MG63 (cell line): ENCODE results near the gene LAMTOR2. TPM values are rescaled to one million over a fixed set of nuclear protein-coding genes. Genes with fewer than 3 reads are reported as not detected.
A peak's percentile ranks its signal among the peaks of the same experiment; 100 is the strongest.

Source experiments
- DNase-seq: peaks from one replicate; pipeline ENCODE4 v3.0.0-alpha.2; 2020
- H3K27me3 ChIP-seq: fragments of 250-450 bp; sonication (Bioruptor Pico); 2 replicates; pipeline ENCODE4 v1.5.1; 2020; ENCODE audit warnings: mild to moderate bottlenecking, moderate library complexity
- H3K36me3 ChIP-seq: fragments of 250-450 bp; sonication (Bioruptor Pico); 2 replicates; pipeline ENCODE4 v1.5.1; 2020; ENCODE audit warnings: mild to moderate bottlenecking, moderate library complexity
- H3K4me3 ChIP-seq: fragments of 250-450 bp; sonication (Bioruptor Pico); 2 replicates; pipeline ENCODE4 v1.5.1; 2020; ENCODE audit warnings: mild to moderate bottlenecking, moderate library complexity
- H3K9me3 ChIP-seq: fragments of 250-450 bp; sonication (Bioruptor Pico); 2 replicates; pipeline ENCODE4 v1.5.1; 2020; ENCODE audit warnings: mild to moderate bottlenecking, moderate library complexity
- total RNA-seq: library from RNA; depleted of rRNA; stranded (reverse); fragments of >200 nt; shearing (Covaris generic); gene quantifications from 2 replicates; pipeline ENCODE4 v1.2.3, GENCODE V29; 2014; ENCODE audit warnings: low replicate concordance; rRNA removed

LAMTOR2 gene
- total RNA-seq, 1 experiment from 2014 or later: 16.9 TPM

- H3K4me3 ChIP-seq: no peak overlapping the region
- H3K36me3 ChIP-seq: no peaks in the 10 kb centered on the region; the same call in 1 of the 2 replicates
- no peak for DNase-seq
- no peaks in the 10 kb centered on the region for H3K27me3 ChIP-seq
- no peaks in the 10 kb centered on the region for H3K9me3 ChIP-seq
These were observed 45.8 kb downstream of the LAMTOR2 start for GRCh38 chr1:156100205-156100995.

- H3K36me3 ChIP-seq: no peaks in the 10 kb centered on the region; the same call in 1 of the 2 replicates
- no peaks in the 10 kb centered on the region for H3K9me3 ChIP-seq
- H3K27me3 ChIP-seq: no peaks in the 10 kb centered on the region
- H3K4me3 ChIP-seq: no peak overlapping the region
- no peak for DNase-seq
These were observed 47.3 kb downstream of the LAMTOR2 start for GRCh38 chr1:156101880-156102279.

- Histone ChIP-seq H3K4me3 (no peak overlapping the region), H3K27me3 (no peaks in the 10 kb centered on the region), H3K36me3 (no peaks in the 10 kb centered on the region), H3K9me3 (no peaks in the 10 kb centered on the region)
- DNase-seq: peak; percentile 75
These were observed 48.3 kb downstream of the LAMTOR2 start for GRCh38 chr1:156102633-156103511.

GRCh38 chr1:156103521-156103947 is 49.0 kb downstream of the LAMTOR2 start:
- H3K27me3 ChIP-seq: no peaks in the 10 kb centered on the region
- no peaks in the 10 kb centered on the region for H3K9me3 ChIP-seq
- DNase-seq: peak; percentile 88
- H3K36me3 ChIP-seq: no peaks in the 10 kb centered on the region
- peak overlapping the region; percentile 13 for H3K4me3 ChIP-seq

GRCh38 chr1:156104065-156104810 is 49.7 kb downstream of the LAMTOR2 start:
- peak; percentile 98 for DNase-seq
- peak overlapping the region; percentile 13 for H3K4me3 ChIP-seq
- H3K36me3 ChIP-seq: no peaks in the 10 kb centered on the region
- no peaks in the 10 kb centered on the region for H3K27me3 ChIP-seq
- no peaks in the 10 kb centered on the region for H3K9me3 ChIP-seq

GRCh38 chr1:156104861-156105832 is 50.6 kb downstream of the LAMTOR2 start:
- H3K9me3 ChIP-seq: no peaks in the 10 kb centered on the region
- H3K27me3 ChIP-seq: no peaks in the 10 kb centered on the region
- DNase-seq: peak; percentile 84
- H3K4me3 ChIP-seq: peak overlapping the region; percentile 33; the same call in 1 of the 2 replicates
- H3K36me3 ChIP-seq: no peaks in the 10 kb centered on the region

- no peaks in the 10 kb centered on the region for H3K9me3 ChIP-seq
- peak; percentile 50 for DNase-seq
- no peaks in the 10 kb centered on the region for H3K27me3 ChIP-seq
- no peaks in the 10 kb centered on the region for H3K36me3 ChIP-seq
- H3K4me3 ChIP-seq: peak overlapping the region; percentile 21
These were observed 52.3 kb downstream of the LAMTOR2 start for GRCh38 chr1:156106624-156107488.

GRCh38 chr1:156108057-156108456 is 53.5 kb downstream of the LAMTOR2 start:
- Histone ChIP-seq H3K4me3 (no peak overlapping the region), H3K36me3 (no peaks in the 10 kb centered on the region), H3K27me3 (no peaks in the 10 kb centered on the region), H3K9me3 (no peaks in the 10 kb centered on the region)
- no peak for DNase-seq

Other genes starting within 250 kb of the LAMTOR2 start
- 11.6 and 15.6 TPM in 2 replicates for gene GON4L, start 197.6 kb upstream of the LAMTOR2 start, total RNA-seq
- gene SYT11, start 195.2 kb upstream of the LAMTOR2 start, total RNA-seq: 47.9 and 48.6 TPM in 2 replicates
- gene RIT1, start 143.4 kb upstream of the LAMTOR2 start, total RNA-seq: 43.4 and 54.6 TPM in 2 replicates
- 26.0 and 32.1 TPM in 2 replicates for gene KHDC4, start 120.4 kb upstream of the LAMTOR2 start, total RNA-seq
- gene RXFP4, start 113.1 kb upstream of the LAMTOR2 start, total RNA-seq: not detected in 2 replicates
- gene ARHGEF2, start 76.2 kb upstream of the LAMTOR2 start, total RNA-seq: 38.7 and 70.6 TPM in 2 replicates
- gene SSR2, start 33.8 kb upstream of the LAMTOR2 start, total RNA-seq: 243 and 387 TPM in 2 replicates
- 29.3 and 40.3 TPM in 2 replicates for gene UBQLN4, start 984 bp upstream of the LAMTOR2 start, total RNA-seq
- gene RAB25, start 6.4 kb downstream of the LAMTOR2 start, total RNA-seq: not detected in 2 replicates
- 2.3 and 2.7 TPM in 2 replicates for gene MEX3A, start 27.7 kb downstream of the LAMTOR2 start, total RNA-seq
- 1,337 and 1,568 TPM in 2 replicates for gene LMNA, start 59.9 kb downstream of the LAMTOR2 start, total RNA-seq
- gene SEMA4A, start 98.8 kb downstream of the LAMTOR2 start, total RNA-seq: 0.49 TPM in 1 of 2 replicates, not detected in the other
- gene SLC25A44, start 139.3 kb downstream of the LAMTOR2 start, total RNA-seq: 12.7 and 13.1 TPM in 2 replicates
- 161 and 219 TPM in 2 replicates for gene PMF1, start 158.2 kb downstream of the LAMTOR2 start, total RNA-seq
- 2.3 TPM in 1 of 2 replicates, not detected in the other for gene BGLAP, start 187.4 kb downstream of the LAMTOR2 start, total RNA-seq
- 0.59 TPM in 1 of 2 replicates, not detected in the other for gene PAQR6, start 193.3 kb downstream of the LAMTOR2 start, total RNA-seq
- gene SMG5, start 228.0 kb downstream of the LAMTOR2 start, total RNA-seq: 75.7 and 99.5 TPM in 2 replicates
- gene TMEM79, start 229.5 kb downstream of the LAMTOR2 start, total RNA-seq: 2.4 and 5.8 TPM in 2 replicates
- gene GLMP, start 240.9 kb downstream of the LAMTOR2 start, total RNA-seq: 2.9 and 8.7 TPM in 2 replicates
- not detected in 2 replicates for gene VHLL, start 244.5 kb downstream of the LAMTOR2 start, total RNA-seq